Hematopoietic multipotent progenitor cell treated with erythropoietin and hydrocortisone succinate and interleukin-3 and kit ligand, for 8 days (in vitro differentiated cells): ENCODE measurements around the gene NRN1.
"Not testable (repeated sequence)": the region's sequence is repeated elsewhere in the genome, so short reads cannot be mapped to it uniquely, and the experiment has no call there.

Experiments used
- DNase-seq: peaks from one replicate; pipeline ENCODE4 v3.0.0-alpha.2; 2015

Gene NRN1, protein sequence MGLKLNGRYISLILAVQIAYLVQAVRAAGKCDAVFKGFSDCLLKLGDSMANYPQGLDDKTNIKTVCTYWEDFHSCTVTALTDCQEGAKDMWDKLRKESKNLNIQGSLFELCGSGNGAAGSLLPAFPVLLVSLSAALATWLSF

GRCh38 chr6:6006428-6007365, at the start of gene NRN1:
Gene NRN1, minus strand, starts transcription at chr6:6006925. Its CDS starts 176 bp downstream, at chr6:6006749.
- DNase-seq = no peak

- no peak for DNase-seq
Measured at GRCh38 chr6:6052216-6052615, 45.5 kb upstream of the NRN1 start.

GRCh38 chr6:6046716-6047115, 40.0 kb upstream of the NRN1 start:
- DNase-seq = no peak

GRCh38 chr6:6039946-6040509, 33.3 kb upstream of the NRN1 start:
- DNase-seq = no peak

GRCh38 chr6:6037179-6037578, 30.5 kb upstream of the NRN1 start:
- DNase-seq = no peak

GRCh38 chr6:6033858-6034257, 27.1 kb upstream of the NRN1 start:
- no peak for DNase-seq

DNA sequence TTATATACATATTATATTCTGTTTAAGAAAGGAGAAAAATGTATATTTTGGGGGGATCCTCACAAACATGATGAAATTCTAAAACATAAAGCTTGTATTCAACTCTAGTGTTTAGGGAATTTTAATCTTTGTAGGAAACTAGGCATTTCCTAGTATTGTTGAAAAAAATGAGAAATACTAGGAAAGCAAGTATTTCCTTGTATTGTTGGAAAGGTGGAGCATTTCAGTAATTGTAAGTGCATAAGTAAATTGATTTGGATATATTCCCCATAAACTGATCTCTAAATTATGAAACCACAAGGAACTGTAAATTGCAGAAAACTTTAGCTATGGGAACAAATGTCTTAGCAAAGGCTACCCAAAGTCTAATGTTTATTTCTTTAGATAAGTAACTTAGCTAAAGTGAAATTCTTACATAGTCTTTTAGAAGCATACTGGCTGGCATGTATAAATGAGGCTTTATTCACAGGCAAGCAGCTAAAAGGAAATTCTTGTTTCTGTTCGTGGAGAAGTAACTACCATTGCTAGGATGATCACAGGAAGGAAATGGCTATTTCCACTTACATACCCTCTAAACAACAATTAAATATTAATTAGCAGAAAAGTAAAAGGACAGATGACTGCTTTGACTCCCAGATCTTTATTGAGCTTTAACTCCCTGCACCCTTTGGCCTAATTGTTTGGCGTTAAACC, 19.9 kb upstream of the NRN1 start:
- no peak for DNase-seq

- DNase-seq = no peak
Measured at GRCh38 chr6:6025736-6026135, 19.0 kb upstream of the NRN1 start.

DNA sequence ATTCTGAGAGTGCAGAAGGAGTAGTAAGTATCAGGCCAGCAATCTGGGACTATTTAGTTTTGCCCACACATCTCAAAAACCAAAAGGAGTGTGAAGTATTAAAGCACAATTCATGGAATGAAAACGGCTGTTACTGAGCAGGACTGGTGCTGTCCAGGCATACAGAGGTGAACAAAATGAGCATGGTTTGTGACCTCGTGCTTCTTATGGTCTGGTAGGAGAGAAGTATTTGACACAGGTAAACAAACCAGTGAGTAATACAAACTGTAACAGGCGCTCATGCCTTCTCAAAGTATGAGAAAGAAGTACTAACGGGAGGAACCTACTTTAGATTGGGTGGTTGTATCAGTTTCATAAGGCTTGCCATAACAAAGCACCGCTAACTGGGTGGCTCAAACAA, 17.5 kb upstream of the NRN1 start:
- no peak for DNase-seq

- DNase-seq = not testable (repeated sequence)
Measured at GRCh38 chr6:6022841-6023240, 16.1 kb upstream of the NRN1 start.

- DNase-seq = peak; percentile 46
Measured at GRCh38 chr6:6008648-6009421, 2.1 kb upstream of the NRN1 start.

DNA sequence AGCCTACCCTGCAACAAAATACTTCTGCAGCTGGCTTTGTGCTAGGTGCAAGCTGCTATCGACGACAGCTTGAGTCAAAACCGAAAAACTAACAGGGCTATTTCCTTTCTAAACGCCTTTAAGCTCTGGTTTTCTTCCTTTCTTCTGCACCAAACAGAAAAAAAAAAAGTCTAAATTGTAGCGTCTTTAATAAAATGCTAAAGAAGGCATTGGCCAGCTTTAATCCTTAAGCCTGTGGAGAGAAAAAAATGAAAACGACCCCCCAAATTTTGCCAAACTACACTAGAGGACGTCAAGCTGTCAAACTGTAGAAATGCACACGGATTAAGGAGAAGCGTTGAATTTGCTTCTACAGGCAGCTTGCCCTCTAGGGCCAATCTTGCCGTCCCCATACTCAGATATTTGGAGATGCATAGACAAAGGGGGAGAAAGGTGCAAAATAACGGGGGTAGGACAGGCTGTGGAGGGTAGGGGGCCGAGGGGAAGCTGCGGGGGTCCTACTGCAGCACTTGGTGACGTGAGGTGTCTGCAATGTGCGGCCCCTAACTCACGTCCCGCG, 1.4 kb upstream of the NRN1 start:
- no peak for DNase-seq

- no peak for DNase-seq
Measured at GRCh38 chr6:6007366-6008088, 802 bp upstream of the NRN1 start.

DNA sequence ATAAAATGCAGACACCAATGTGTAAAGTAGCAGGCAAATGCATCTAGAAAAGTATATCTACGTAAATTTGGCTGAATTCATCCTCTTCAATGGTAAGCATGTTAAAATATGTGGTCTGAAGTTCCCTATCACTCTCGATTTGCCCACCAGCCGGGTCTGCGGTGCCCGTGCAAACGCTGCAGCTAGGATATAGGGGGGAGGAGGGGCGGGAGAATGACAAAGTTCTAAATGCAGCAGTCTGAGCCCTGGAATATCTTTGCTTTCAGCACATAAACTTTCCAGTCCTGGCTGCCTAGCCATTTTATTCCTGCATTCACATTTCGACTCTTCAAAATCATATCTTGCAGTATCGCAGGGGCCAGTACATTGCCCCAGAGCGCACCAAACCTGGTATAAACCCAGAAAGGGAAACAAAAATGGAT, 708 bp downstream of the NRN1 start:
- DNase-seq = no peak

GRCh38 chr6:6005051-6006005, 1.4 kb downstream of the NRN1 start:
- DNase-seq = no peak

- DNase-seq = no peak
Measured at GRCh38 chr6:6004390-6004995, 2.2 kb downstream of the NRN1 start.

DNA sequence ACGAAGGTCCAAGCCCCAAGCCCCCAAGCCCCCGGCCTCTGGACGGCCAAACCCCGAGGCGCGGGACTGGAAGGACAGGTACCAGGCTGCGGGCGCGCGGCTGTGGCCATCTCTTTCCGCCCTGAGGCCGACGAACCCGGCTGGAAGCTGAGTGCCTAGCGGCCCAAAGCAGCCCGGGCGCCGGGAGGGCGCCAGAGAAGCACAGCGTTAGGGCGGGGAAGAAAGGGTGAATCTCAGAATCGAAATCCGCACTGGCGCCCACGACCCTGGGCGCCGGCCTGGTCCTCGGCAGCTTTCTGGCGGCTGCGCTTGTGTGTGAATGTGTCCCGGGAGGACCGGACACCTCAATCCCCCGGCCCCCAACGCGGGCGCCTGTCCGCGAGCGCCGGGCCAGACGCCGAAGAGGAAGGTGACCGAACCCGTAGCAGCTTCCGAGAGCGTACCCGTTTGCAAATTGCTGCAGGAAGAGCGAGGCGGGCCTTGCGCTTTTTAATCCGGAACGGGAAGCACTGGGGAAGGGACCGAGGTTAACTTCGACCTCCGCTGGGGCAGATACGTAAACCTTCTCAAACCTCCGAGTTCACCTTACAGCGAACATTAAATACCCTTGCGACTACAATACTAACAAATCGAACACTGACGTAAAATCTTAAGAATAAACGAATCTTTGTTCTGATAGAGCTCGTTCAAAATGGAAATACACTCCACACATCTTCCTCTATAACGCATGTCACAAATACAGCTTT, 2.9 kb downstream of the NRN1 start:
- DNase-seq = no peak

- DNase-seq = no peak
Measured at GRCh38 chr6:6002848-6003620, 3.7 kb downstream of the NRN1 start.
